SK-N-SH (cell line): ENCODE data around the gene C18orf63. TPM values are rescaled to one million over a fixed set of nuclear protein-coding genes. Genes with fewer than 3 reads are reported as not detected.

Experiments used
- CTCF ChIA-PET: fragments of 300-600, 350-600 bp; formaldehyde crosslinking; extraction: SDS; loops from one replicate; lab custom pipeline; 2021; lab: Yijun Ruan, JAX
- POLR2A ChIA-PET: fragments of 350-600 bp; sonication (Branson Sonifier 250); formaldehyde crosslinking; extraction: SDS; loops from one replicate; lab custom pipeline; 2020; ENCODE audit warnings: antibody characterized with exemption, inconsistent platforms; lab: Yijun Ruan, JAX
- DNase-seq: peaks from one replicate; pipeline ENCODE4 v3.0.0; 2012
- H2AFZ ChIP-seq: fragments of 200-600 bp; sonication (generic); 2 replicates; pipeline ENCODE4 v1.8.1; 2016; ENCODE audit warnings: antibody characterized with exemption, mild to moderate bottlenecking, low read depth
- H3F3A ChIP-seq: fragments of 200-600 bp; sonication (generic); replicated peaks from 2 replicates; pipeline ENCODE3; 2016; ENCODE audit warnings: antibody characterized with exemption, mild to moderate bottlenecking; ENCODE audit not compliant: insufficient read depth
- H3K27ac ChIP-seq, 2 experiments: fragments of 200-500 bp in 1 of 2; fragments of 200-600 bp in 1 of 2; sonication (Bioruptor generic) in 1 of 2; sonication (generic), shearing (Covaris generic) in 1 of 2; 2 replicates each; pipeline versions ENCODE4 v1.5.1 to v1.6.1; 2014 to 2016; ENCODE audit warnings: low read depth in 2 of 2, inconsistent platforms in 1 of 2, low read length in 1 of 2, mild to moderate bottlenecking in 1 of 2, mixed read lengths in 1 of 2
- H3K27me3 ChIP-seq: fragments of 200-600 bp; sonication (generic), shearing (Covaris generic); 2 replicates; pipeline ENCODE4 v1.6.1; 2016; ENCODE audit warnings: mixed run types; ENCODE audit not compliant: insufficient read depth
- H3K36me3 ChIP-seq, 2 experiments: fragments of 200-500 bp in 1 of 2; fragments of 200-600 bp in 1 of 2; sonication (Bioruptor generic) in 1 of 2; sonication (generic) in 1 of 2; replicated peaks in 1 of 2; 2 replicates each; pipeline versions ENCODE3 to v1.5.1; 2014 to 2016; ENCODE audit warnings: low read length in 1 of 2, mild to moderate bottlenecking in 1 of 2; ENCODE audit not compliant: insufficient read depth in 2 of 2, control insufficient read depth in 1 of 2
- H3K4me1 ChIP-seq, 2 experiments: fragments of 200-500 bp in 1 of 2; fragments of 200-600 bp in 1 of 2; sonication (Bioruptor generic) in 1 of 2; sonication (generic), shearing (Covaris generic) in 1 of 2; 2 replicates each; pipeline versions ENCODE4 v1.5.1 to v1.6.1; 2014 to 2016; ENCODE audit warnings: low read depth in 1 of 2, low read length in 1 of 2, mixed run types in 1 of 2; ENCODE audit not compliant: insufficient read depth in 2 of 2, control insufficient read depth in 1 of 2
- H3K4me2 ChIP-seq: fragments of 200-600 bp; sonication (generic), shearing (Covaris generic); 2 replicates; pipeline ENCODE4 v1.6.1; 2017; ENCODE audit warnings: mixed run types
- H3K4me3 ChIP-seq, 2 experiments: fragments of 200-500 bp in 1 of 2; fragments of 200-600 bp in 1 of 2; sonication (Bioruptor generic) in 1 of 2; sonication (generic), shearing (Covaris generic) in 1 of 2; 2 replicates each; pipeline versions ENCODE4 v1.5.1 to v1.8.1; 2014 to 2016; ENCODE audit warnings: low read depth in 2 of 2, inconsistent platforms in 1 of 2, low read length in 1 of 2, mild to moderate bottlenecking in 1 of 2, mixed read lengths in 1 of 2, moderate library complexity in 1 of 2
- H3K79me2 ChIP-seq: fragments of 200-600 bp; sonication (generic); 2 replicates; pipeline ENCODE4 v1.8.1; 2017; ENCODE audit warnings: mild to moderate bottlenecking; ENCODE audit not compliant: insufficient read depth
- H3K9ac ChIP-seq: fragments of 200-600 bp; sonication (generic); 2 replicates; pipeline ENCODE4 v1.6.1; 2017; ENCODE audit warnings: mixed run types
- H3K9me2 ChIP-seq: fragments of 200-600 bp; sonication (generic); 2 replicates; pipeline ENCODE4 v1.6.1; 2017; ENCODE audit warnings: mixed run types
- H3K9me3 ChIP-seq: fragments of 200-600 bp; sonication (generic); 2 replicates; pipeline ENCODE4 v1.6.1; 2017; ENCODE audit warnings: mixed run types, mild to moderate bottlenecking, moderate library complexity
- H4K20me1 ChIP-seq: fragments of 200-600 bp; sonication (generic); 2 replicates; pipeline ENCODE4 v1.6.1; 2017; ENCODE audit warnings: mild to moderate bottlenecking, mixed run types; ENCODE audit not compliant: insufficient read depth
- ELF1 ChIP-seq: IDR thresholded peaks from 2 replicates; pipeline ENCODE4 v1.4.0; 2012
- EP300 ChIP-seq, 2 experiments: IDR thresholded peaks; 2 replicates each; pipeline versions ENCODE4 v1.4.0 to v1.6.1; 2012; ENCODE audit warnings: borderline replicate concordance in 1 of 2, low read depth in 1 of 2, low read length in 1 of 2
- EZH2phosphoT487 ChIP-seq: fragments of 200-600 bp; sonication (generic); IDR thresholded peaks from 2 replicates; pipeline ENCODE4 v1.6.1; 2017; ENCODE audit warnings: low read depth, mixed run types, mild to moderate bottlenecking, antibody characterized with exemption, moderate library complexity, borderline replicate concordance
- FOSL2 ChIP-seq: IDR thresholded peaks from 2 replicates; pipeline ENCODE4 v1.4.0; 2012; ENCODE audit warnings: low read depth, mild to moderate bottlenecking, moderate library complexity, borderline replicate concordance
- FOXJ3 ChIP-seq: sonication (generic); formaldehyde crosslinking; IDR thresholded peaks from 2 replicates; pipeline ENCODE4 v1.5.1; 2020; ENCODE audit warnings: mild to moderate bottlenecking, missing genetic modification reagents
- MXI1 ChIP-seq: IDR thresholded peaks from 2 replicates; pipeline ENCODE4 v1.6.1; 2012; ENCODE audit warnings: mild to moderate bottlenecking, low read depth, low read length, improper control_type of control experiment
- NFIC ChIP-seq: IDR thresholded peaks from 2 replicates; pipeline ENCODE4 v1.4.0; 2012; ENCODE audit warnings: borderline replicate concordance
- RAD21 ChIP-seq: IDR thresholded peaks from 2 replicates; pipeline ENCODE4 v1.6.1; 2012; ENCODE audit warnings: mild to moderate bottlenecking, low read length
- RCOR1 ChIP-seq: fragments of 150-350 bp; IDR thresholded peaks from 2 replicates; pipeline ENCODE4 v1.6.1; 2017; ENCODE audit warnings: antibody characterized with exemption, low read length
- RFX5 ChIP-seq: IDR thresholded peaks from 2 replicates; pipeline ENCODE4 v1.6.1; 2012; ENCODE audit warnings: mild to moderate bottlenecking, improper control_type of control experiment, low read length
- RXRA ChIP-seq: IDR thresholded peaks from 2 replicates; pipeline ENCODE4 v1.4.0; 2012; ENCODE audit warnings: low read depth, mild to moderate bottlenecking, borderline replicate concordance
- SMC3 ChIP-seq: IDR thresholded peaks from 2 replicates; pipeline ENCODE4 v1.6.1; 2012; ENCODE audit warnings: low read depth, low read length, improper control_type of control experiment
- TAF1 ChIP-seq: IDR thresholded peaks from 2 replicates; pipeline ENCODE4 v1.6.1; 2012; ENCODE audit warnings: low read depth, mild to moderate bottlenecking, low read length, moderate library complexity, borderline replicate concordance
- TEAD4 ChIP-seq: IDR thresholded peaks from 2 replicates; pipeline ENCODE4 v1.4.0; 2012; ENCODE audit warnings: mild to moderate bottlenecking, borderline replicate concordance; ENCODE audit not compliant: insufficient read depth
- YY1 ChIP-seq: IDR thresholded peaks from 2 replicates; pipeline ENCODE4 v1.4.0; 2012; ENCODE audit warnings: low read depth, mild to moderate bottlenecking
- WGBS: methylation state at CpG from one replicate; pipeline ENCODE4 v1.1.6; 2017; ENCODE audit warnings: low lambda C conversion rate; 5-methylcytosine and 5-hydroxymethylcytosine counted together
- polyA plus RNA-seq, 3 experiments: library from polyadenylated mRNA; depleted of rRNA; stranded (reverse); fragments of >200 nt; gene quantifications; 2 replicates each; pipeline ENCODE4 v1.2.3, GENCODE V29; 2012
- TF ChIP-seq, protein P1 (sequence below): IDR thresholded peaks from 2 replicates; pipeline ENCODE4; 2012

Gene C18orf63
- polyA plus RNA-seq, 1 of the 3 experiments (the other 2 are of a cell fraction) = not detected

DNA sequence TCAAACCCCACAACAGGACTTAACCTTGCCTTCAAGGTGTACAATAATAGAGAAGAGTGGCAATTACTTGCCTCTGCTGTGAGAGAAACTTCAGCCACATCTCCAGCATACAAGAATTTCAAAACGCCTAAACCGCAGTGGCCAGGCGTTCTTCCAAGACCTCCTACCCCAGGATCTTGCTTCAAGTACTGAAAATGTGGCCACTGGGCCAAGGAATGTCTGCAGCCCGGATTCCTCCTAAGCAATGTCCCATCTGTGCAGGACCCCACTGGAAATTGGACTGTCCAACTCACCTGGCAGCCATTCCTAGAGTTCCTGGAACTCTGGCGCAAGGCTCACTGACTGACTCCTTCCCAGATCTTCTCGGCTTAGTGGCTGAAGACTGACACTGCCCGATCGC is 21.1 kb upstream of the C18orf63 start (continued):
- TF ChIP-seq FOSL2 = no peak

DNA sequence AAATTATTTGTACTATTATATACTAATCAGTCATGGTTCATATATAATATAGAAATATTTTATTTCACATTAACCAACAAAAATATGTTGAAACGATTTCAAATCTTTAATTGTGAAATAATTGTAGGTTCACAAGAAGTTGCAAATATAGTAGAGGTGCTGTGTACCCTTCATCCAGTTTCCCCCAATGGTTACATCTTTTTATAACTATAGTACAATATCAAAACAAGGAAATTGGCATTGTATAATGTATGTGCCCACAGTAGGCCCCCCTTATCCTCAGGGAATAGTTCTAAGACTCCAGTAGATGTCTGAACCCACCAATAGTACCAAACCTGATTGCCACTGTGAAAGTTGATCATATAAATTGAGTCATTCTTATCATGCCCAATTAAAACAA is 16.5 kb upstream of the C18orf63 start:
- Histone ChIP-seq H3K4me3 (no peak overlapping the region), H3K27me3 (no peaks in the 10 kb centered on the region), H3K27ac (no peak overlapping the region), H3K4me2 (no peak overlapping the region), H3K9me3 (no peaks in the 10 kb centered on the region), H3K9me2 (no peaks in the 10 kb centered on the region), H3K4me1 (no peaks in the 10 kb centered on the region; a peak in 1 of 4 replicates), H3K36me3 (no peaks in the 10 kb centered on the region), H4K20me1 (no peaks in the 10 kb centered on the region), H3F3A (no peaks in the 10 kb centered on the region), H2AFZ (no peak overlapping the region), H3K79me2 (no peaks in the 10 kb centered on the region), H3K9ac (no peak overlapping the region)
- TF ChIP-seq MXI1 (no peak), ELF1 (no peak), FOXJ3 (CRISPR knock-in tag) (no peak), YY1 (no peak), EZH2phosphoT487 (no peak), RXRA (no peak), RFX5 (no peak), SMC3 (no peak), RAD21 (no peak)
- POLR2A ChIA-PET = no interaction called here
- no peak for DNase-seq
- CTCF ChIA-PET = interaction anchor here (0.6 to 3.0 kb wide), 2 partner anchors 9 to 43 kb away, joined by 3 to 11 read pairs; no protein-coding TSS in a partner anchor
- 8% methylated on average over 1 of the region's 1 CpG for WGBS

DNA sequence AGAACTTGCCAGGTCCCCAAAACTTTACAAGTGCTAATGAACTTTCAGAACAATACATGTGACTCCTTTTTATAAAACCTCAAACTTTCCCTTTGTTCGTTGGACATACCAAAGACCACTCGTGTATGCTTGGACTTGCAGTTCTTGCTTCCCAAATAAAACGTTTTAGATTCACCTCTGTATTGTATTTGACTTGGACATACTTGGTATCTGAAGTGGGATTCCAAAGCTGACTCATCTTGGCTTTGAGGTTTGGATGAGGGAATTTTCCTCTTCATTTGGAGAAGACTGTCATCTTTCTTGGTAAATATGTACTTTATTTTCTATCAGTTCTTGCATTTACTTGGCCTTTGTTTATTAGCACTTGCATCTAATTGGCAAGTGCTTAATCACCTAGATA is 15.9 kb upstream of the C18orf63 start:
- H3K9me2 ChIP-seq = no peaks in the 10 kb centered on the region
- H3K4me1 ChIP-seq = no peaks in the 10 kb centered on the region; a peak in 1 of 4 replicates
- 8% methylated on average over 3 of the region's 3 CpGs for WGBS
- ChIA-PET CTCF (interaction anchor here (3.0 kb wide), 1 partner anchor 42 kb away, joined by 11 read pairs; no protein-coding TSS in a partner anchor), POLR2A (no interaction called here)
- H3K27me3 ChIP-seq = no peaks in the 10 kb centered on the region
- DNase-seq = no peak
- H3K4me3 ChIP-seq = no peak overlapping the region
- no peak overlapping the region for H3K27ac ChIP-seq
- no peaks in the 10 kb centered on the region for H3K9me3 ChIP-seq
- H4K20me1 ChIP-seq = no peaks in the 10 kb centered on the region
- no peaks in the 10 kb centered on the region for H3F3A ChIP-seq
- H2AFZ ChIP-seq = no peak overlapping the region
- H3K9ac ChIP-seq = no peak overlapping the region
- H3K36me3 ChIP-seq = no peaks in the 10 kb centered on the region
- TF ChIP-seq, protein P1, sequence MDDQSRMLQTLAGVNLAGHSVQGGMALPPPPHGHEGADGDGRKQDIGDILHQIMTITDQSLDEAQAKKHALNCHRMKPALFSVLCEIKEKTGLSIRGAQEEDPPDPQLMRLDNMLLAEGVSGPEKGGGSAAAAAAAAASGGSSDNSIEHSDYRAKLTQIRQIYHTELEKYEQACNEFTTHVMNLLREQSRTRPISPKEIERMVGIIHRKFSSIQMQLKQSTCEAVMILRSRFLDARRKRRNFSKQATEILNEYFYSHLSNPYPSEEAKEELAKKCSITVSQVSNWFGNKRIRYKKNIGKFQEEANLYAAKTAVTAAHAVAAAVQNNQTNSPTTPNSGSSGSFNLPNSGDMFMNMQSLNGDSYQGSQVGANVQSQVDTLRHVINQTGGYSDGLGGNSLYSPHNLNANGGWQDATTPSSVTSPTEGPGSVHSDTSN = no peak
- TF ChIP-seq SMC3 (no peak), RCOR1 (no peak), TEAD4 (no peak), TAF1 (no peak), NFIC (no peak), EP300 (IDR thresholded peaks at IDR 0.05; ENCODE audit: borderline replicate concordance in 1 of 2, low read depth in 1 of 2, low read length in 1 of 2) (no peak), YY1 (no peak), RFX5 (no peak)
- H3K79me2 ChIP-seq = no peaks in the 10 kb centered on the region
- H3K4me2 ChIP-seq = no peak overlapping the region
